BE2C (cell line): ENCODE data around the gene DTNA.

Experiments
- DNase-seq: peaks from one replicate; pipeline ENCODE4 v3.0.0-alpha.2; 2020
- H3K27me3 ChIP-seq: fragments of 250-450 bp; sonication (Bioruptor Pico); 2 replicates; pipeline ENCODE4 v1.5.1; 2020; ENCODE audit warnings: mild to moderate bottlenecking
- H3K36me3 ChIP-seq: fragments of 250-450 bp; sonication (Bioruptor Pico); 2 replicates; pipeline ENCODE4 v1.5.1; 2020; ENCODE audit warnings: mild to moderate bottlenecking
- H3K4me1 ChIP-seq: fragments of 250-450 bp; sonication (Bioruptor Pico); 2 replicates; pipeline ENCODE4 v1.5.1; 2020
- H3K4me3 ChIP-seq: 2 replicates; pipeline ENCODE4 v1.5.1; 2011; ENCODE audit warnings: low read depth, low read length
- H3K9me3 ChIP-seq: fragments of 250-450 bp; sonication (Bioruptor Pico); 2 replicates; pipeline ENCODE4 v1.5.1; 2020
- TF ChIP-seq, protein P1 (sequence below): IDR thresholded peaks from 2 replicates; pipeline ENCODE4 v1.5.1; 2012; ENCODE audit warnings: mild to moderate bottlenecking, low read depth, low read length

The DTNA gene

DNA sequence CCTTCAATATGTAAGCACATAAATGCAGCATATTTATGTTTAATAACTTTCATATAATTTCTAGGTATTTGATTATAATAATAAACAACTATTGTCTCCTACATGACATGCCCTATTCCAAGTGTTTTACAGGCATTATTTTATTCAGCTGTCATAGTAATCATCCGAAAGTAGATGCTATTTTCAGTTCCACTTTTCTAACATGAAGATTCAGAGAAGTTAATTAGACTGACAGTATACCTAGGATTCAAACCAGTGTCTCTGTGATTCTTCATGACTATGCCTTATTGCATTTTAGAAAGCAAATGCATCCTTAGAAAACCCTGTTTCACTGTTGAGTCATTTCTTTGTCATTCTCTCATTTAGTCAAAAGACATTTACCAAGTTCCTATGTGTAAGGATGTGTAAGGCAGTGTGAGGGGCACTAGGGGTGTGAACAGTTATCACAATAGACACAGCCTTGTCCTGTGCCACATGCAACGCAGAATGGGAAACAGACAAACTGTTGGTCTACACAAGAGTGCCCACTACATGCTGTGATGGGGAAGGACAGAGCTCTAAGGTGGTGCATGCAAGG is 79.8 kb downstream of the DTNA start:
- H3K4me3 ChIP-seq = no peak overlapping the region
- no peak for DNase-seq
- H3K9me3 ChIP-seq = no peaks in the 10 kb centered on the region
- TF ChIP-seq, protein P1, sequence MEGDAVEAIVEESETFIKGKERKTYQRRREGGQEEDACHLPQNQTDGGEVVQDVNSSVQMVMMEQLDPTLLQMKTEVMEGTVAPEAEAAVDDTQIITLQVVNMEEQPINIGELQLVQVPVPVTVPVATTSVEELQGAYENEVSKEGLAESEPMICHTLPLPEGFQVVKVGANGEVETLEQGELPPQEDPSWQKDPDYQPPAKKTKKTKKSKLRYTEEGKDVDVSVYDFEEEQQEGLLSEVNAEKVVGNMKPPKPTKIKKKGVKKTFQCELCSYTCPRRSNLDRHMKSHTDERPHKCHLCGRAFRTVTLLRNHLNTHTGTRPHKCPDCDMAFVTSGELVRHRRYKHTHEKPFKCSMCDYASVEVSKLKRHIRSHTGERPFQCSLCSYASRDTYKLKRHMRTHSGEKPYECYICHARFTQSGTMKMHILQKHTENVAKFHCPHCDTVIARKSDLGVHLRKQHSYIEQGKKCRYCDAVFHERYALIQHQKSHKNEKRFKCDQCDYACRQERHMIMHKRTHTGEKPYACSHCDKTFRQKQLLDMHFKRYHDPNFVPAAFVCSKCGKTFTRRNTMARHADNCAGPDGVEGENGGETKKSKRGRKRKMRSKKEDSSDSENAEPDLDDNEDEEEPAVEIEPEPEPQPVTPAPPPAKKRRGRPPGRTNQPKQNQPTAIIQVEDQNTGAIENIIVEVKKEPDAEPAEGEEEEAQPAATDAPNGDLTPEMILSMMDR = no peak
- 0 out of 2 replicates have a peak, but pooled peaks cover 3% of the 10 kb centered on the region for H3K27me3 ChIP-seq
- H3K36me3 ChIP-seq = no peaks in the 10 kb centered on the region
- H3K4me1 ChIP-seq = no peaks in the 10 kb centered on the region

GRCh38 chr18:34794348-34794747 is 84.2 kb downstream of the DTNA start:
- no peak overlapping the region for H3K4me3 ChIP-seq
- DNase-seq = no peak
- H3K27me3 ChIP-seq = no peaks in the 10 kb centered on the region
- no peaks in the 10 kb centered on the region for H3K4me1 ChIP-seq
- H3K36me3 ChIP-seq = no peaks in the 10 kb centered on the region
- no peaks in the 10 kb centered on the region for H3K9me3 ChIP-seq
- TF ChIP-seq, protein P1 = no peak

DNA sequence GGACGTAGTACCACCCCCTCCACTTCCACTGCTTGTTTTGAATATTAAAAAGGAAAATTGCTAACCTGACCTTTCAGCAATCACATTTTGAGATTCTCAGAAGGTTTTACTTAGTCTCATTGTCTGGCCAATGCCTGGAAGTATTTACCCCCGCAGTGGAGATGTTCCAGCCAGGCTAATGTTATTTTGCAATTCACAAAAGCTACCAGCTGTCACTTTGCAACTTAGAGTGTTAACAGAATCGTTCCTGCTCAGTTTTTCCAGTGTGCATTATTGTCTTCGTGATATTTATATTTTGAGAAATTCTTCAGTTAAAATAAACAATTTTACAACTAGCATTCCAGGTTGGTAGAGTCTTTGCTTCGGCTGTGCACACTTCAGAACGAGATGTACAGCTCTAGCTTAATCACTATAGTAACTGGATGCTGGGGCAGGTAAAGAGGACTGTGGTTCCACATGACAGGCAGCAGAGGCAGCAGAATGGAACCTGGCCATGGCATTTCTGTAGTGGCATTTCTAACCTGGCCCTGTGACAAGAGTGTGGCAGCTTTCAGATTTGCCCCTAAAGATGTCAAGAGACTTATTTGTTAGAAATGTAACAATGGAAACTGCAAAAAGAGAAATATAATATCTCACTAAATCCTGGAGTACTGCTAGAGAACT is 85.1 kb downstream of the DTNA start:
- Histone ChIP-seq H3K9me3 (no peaks in the 10 kb centered on the region), H3K4me3 (no peak overlapping the region), H3K36me3 (no peaks in the 10 kb centered on the region), H3K4me1 (no peaks in the 10 kb centered on the region), H3K27me3 (no peaks in the 10 kb centered on the region)
- no peak for DNase-seq
- TF ChIP-seq, protein P1 = no peak

DNA sequence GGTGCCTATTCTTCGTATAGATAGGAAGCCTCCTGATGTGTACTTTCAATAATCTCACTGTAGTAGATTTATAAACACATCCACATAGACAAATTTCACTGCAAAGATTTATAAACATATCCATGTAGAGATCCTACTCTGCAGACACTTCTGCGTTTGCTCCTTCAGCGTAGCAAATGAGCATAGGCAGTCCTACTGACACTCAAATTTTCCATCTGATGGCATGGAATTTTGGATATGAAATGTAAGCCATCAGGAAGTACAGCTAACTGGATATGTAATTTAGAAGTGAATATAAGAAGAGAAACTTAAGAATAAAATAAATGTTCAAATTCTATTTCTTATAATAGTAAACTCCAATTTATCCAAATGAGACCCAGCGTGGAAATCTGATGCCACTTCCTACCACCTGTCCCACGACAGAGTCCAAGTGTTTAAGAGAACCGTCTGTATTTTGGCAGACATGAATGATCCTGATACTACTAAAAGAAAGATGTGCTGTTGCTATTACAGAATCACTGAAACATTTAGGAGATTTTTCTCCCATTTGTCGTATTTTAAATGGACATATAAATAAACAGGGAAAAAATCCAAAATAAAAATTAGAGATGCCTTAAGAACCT is 86.0 kb downstream of the DTNA start:
- TF ChIP-seq, protein P1 = no peak
- Histone ChIP-seq H3K36me3 (no peaks in the 10 kb centered on the region), H3K4me1 (no peaks in the 10 kb centered on the region), H3K9me3 (no peaks in the 10 kb centered on the region), H3K4me3 (no peak overlapping the region), H3K27me3 (no peaks in the 10 kb centered on the region)
- no peak for DNase-seq

DNA sequence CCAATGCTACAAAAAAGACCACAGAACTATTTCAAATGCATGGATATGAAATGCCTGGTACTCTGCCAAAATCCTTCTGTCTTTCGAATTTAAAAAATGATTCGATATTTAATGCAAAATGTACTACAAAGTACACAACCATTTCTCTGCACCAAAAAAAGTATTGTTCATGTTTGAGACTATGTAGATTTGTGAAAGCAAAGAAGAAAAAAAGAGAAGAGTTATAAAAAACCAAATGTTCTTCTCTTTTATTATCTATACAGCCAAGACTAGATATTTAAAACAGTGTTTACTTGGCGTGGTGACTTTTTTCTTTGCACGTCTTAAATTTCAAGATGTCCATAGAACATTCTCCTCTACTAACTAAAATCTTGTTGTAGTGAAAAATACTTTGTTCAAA is 89.2 kb downstream of the DTNA start:
- TF ChIP-seq, protein P1 = no peak

DNA sequence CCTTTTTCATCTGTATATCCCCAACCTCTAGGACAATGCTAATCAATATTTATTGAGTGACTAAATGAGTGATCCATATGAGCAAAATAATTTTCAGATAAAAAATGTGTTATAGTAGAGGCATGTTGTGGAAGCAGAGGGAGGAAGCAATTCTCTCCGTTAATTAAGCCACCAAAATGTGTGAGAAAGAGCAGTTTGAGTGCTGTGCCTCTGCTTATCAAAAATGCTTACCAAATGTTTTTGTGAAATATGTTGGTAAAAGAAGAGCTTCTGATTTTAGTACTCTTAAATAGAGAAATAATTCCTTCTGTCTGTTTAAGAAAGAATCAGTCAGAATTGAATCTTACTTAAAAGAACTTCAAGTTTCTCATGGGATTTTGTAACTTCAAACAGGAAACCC is 90.3 kb downstream of the DTNA start:
- H3K27me3 ChIP-seq = no peaks in the 10 kb centered on the region
- no peaks in the 10 kb centered on the region for H3K36me3 ChIP-seq
- no peaks in the 10 kb centered on the region for H3K4me1 ChIP-seq
- TF ChIP-seq, protein P1 = no peak
- no peak overlapping the region for H3K4me3 ChIP-seq
- no peaks in the 10 kb centered on the region for H3K9me3 ChIP-seq
- no peak for DNase-seq

More for the DNA sequence above, 89.2 kb downstream of the DTNA start:
- no peaks in the 10 kb centered on the region for H3K9me3 ChIP-seq
- H3K4me1 ChIP-seq = no peaks in the 10 kb centered on the region
- no peak for DNase-seq
- no peaks in the 10 kb centered on the region for H3K36me3 ChIP-seq
- H3K27me3 ChIP-seq = no peaks in the 10 kb centered on the region
- no peak overlapping the region for H3K4me3 ChIP-seq
